HCT116 (cell line): Measurements from ENCODE around the gene MOB3B.

ENCODE experiments used
- CEBPB ChIP-seq: IDR thresholded peaks from 2 replicates; pipeline ENCODE4 v1.6.1; 2012; ENCODE audit warnings: low read depth
- REST ChIP-seq: IDR thresholded peaks from 2 replicates; pipeline ENCODE4 v1.6.1; 2012; ENCODE audit warnings: low read depth
- TCF7L2 ChIP-seq: IDR thresholded peaks from 2 replicates; pipeline ENCODE4 v1.7.0; 2011; ENCODE audit warnings: borderline replicate concordance, inconsistent platforms; ENCODE audit not compliant: insufficient read depth, insufficient read length; ENCODE audit errors: extremely low read depth
- TF ChIP-seq, protein P1 (sequence below), 3 experiments: fragments of 200-600 bp in 1 of 3; sonication (generic) in 1 of 3; IDR thresholded peaks in 2 of 3; conservative IDR thresholded peaks in 1 of 3; 2 replicates each; pipeline ENCODE4 v1.5.1; 2012 to 2017; ENCODE audit warnings: low read depth in 2 of 3, low read length in 2 of 3, antibody characterized with exemption in 1 of 3, borderline replicate concordance in 1 of 3, control low read depth in 1 of 3, mild to moderate bottlenecking in 1 of 3, mixed read lengths in 1 of 3, mixed run types in 1 of 3, moderate library complexity in 1 of 3; ENCODE audit not compliant: insufficient read depth in 1 of 3

DNA sequence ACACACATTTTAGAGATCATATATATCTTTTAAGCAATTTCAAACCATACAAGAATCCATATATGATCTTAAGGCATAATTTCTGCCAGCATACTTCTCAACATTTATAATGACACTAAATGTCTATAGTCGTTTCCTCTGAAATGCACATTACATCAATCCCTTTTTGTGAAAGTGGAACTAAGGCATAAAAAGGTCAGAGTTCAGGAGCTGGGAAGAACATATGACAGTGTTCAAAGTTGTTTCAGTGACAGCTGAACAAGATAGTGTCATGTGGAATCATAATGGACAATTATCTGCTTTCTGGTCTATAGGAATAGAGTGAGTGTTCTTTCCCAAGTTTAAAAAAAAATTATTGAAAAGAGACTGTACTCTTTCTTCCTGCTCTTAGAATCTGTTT is 2.4 kb upstream of the MOB3B start:
- TF ChIP-seq, protein P1, sequence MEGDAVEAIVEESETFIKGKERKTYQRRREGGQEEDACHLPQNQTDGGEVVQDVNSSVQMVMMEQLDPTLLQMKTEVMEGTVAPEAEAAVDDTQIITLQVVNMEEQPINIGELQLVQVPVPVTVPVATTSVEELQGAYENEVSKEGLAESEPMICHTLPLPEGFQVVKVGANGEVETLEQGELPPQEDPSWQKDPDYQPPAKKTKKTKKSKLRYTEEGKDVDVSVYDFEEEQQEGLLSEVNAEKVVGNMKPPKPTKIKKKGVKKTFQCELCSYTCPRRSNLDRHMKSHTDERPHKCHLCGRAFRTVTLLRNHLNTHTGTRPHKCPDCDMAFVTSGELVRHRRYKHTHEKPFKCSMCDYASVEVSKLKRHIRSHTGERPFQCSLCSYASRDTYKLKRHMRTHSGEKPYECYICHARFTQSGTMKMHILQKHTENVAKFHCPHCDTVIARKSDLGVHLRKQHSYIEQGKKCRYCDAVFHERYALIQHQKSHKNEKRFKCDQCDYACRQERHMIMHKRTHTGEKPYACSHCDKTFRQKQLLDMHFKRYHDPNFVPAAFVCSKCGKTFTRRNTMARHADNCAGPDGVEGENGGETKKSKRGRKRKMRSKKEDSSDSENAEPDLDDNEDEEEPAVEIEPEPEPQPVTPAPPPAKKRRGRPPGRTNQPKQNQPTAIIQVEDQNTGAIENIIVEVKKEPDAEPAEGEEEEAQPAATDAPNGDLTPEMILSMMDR (IDR thresholded peaks at IDR 0.05 in 2 of 3, conservative IDR thresholded peaks at IDR 0.05 in 1 of 3; ENCODE audit: borderline replicate concordance in 1 of 3, insufficient read depth in 1 of 3, low read depth in 2 of 3, low read length in 2 of 3): no peak
- TF ChIP-seq REST: no peak
- no peak for TF ChIP-seq TCF7L2
- TF ChIP-seq CEBPB: no peak
